Measurements from ENCODE around the gene GZMA. TPM values are rescaled to one million over a fixed set of nuclear protein-coding genes. Genes with fewer than 3 reads are reported as not detected.
"Not testable (repeated sequence)": the region's sequence is repeated elsewhere in the genome, so short reads cannot be mapped to it uniquely, and the experiment has no call there.

Gene GZMA
- total RNA-seq, result not detected in 2 replicates

DNA sequence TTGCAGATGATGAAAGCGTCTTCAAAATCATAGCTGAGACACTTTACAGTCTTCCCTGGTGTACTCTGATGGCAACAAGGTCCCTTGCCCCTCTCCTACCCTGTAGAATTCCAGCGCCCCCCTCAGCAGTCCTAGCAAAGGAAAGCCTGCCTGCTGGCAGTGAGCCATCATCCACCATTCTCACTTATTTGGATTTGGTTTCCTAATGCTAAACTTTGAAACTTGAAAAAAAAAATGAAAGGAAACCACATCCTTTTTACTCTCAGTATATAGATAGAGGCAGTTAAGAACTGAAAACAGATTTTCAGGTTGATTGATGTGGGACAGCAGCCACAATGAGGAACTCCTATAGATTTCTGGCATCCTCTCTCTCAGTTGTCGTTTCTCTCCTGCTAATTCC is at the start of gene GZMA:
Gene GZMA, plus strand, starts transcription at position 299 of the 400 bp plus-strand sequence. Its CDS starts 37 bp downstream, at position 336.
- no peak for DNase-seq (ENCODE audit: extremely low read depth, low read depth, low spot score)

- DNase-seq (ENCODE audit: extremely low read depth, low read depth, low spot score), result no peak
Measured at GRCh38 chr5:55055183-55055582, 47.3 kb upstream of the GZMA start.

DNA sequence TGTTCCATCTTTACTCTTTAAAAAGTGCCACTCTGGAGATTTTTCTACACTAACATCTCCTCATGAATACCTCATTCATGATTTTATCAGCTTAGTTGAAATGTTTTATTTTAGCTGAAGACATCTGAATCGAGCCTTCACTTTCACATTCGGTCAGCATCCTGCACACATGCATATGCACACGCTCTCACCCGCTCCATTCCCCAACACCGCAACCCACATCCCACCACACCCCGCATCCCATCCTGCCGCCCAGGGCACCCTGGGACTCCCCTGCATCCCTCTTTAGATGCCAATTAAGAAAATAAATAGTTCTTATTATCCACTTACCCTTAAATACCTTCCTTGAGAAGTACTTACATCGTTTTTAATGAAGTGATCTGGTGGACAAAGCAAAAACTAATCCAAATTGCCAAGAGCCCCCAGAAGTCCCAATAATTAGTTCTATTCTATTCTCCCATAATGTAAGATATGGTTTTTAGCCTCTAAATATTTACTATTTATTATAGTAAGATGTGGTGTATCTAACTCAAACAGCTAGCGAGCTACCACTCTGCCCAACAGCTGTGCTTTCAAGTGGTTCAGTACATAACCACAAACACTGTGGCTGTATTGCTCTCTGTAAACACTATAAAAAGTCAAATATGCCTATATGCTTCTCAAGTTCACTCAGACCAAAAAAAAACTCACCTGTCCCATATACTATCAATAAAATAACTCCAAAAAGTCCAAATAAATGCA is 40.2 kb upstream of the GZMA start:
- no peak for DNase-seq (ENCODE audit: extremely low read depth, low read depth, low spot score)

- DNase-seq (ENCODE audit: extremely low read depth, low read depth, low spot score), result no peak
Measured at GRCh38 chr5:55063220-55063863, 39.1 kb upstream of the GZMA start.

DNA sequence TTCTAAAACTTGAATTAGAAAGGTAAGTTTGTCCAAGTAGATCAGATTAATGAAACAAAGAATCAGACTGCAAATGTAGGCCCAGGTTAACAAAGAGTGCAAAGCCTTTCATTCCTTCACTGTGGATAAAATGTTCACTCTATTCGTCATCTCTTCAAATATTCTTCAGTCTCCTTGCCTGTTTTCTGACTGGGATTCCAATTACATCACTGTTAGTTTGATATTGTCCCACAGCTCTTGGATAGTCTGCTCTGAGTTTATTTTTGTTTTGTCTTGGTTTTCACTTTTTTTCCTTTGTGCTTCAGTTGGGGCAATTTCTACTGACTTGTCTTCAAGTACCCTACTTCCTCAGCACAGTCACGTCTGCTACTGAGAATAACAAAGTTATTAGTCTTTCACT is 38.5 kb upstream of the GZMA start:
- no peak for DNase-seq (ENCODE audit: extremely low read depth, low read depth, low spot score)

GRCh38 chr5:55064523-55064922 is 37.9 kb upstream of the GZMA start:
- DNase-seq (ENCODE audit: extremely low read depth, low read depth, low spot score), result no peak

- no peak for DNase-seq (ENCODE audit: extremely low read depth, low read depth, low spot score)
Measured at GRCh38 chr5:55066277-55066676, 36.2 kb upstream of the GZMA start.

- no peak for DNase-seq (ENCODE audit: extremely low read depth, low read depth, low spot score)
Measured at GRCh38 chr5:55070968-55071367, 31.5 kb upstream of the GZMA start.

DNA sequence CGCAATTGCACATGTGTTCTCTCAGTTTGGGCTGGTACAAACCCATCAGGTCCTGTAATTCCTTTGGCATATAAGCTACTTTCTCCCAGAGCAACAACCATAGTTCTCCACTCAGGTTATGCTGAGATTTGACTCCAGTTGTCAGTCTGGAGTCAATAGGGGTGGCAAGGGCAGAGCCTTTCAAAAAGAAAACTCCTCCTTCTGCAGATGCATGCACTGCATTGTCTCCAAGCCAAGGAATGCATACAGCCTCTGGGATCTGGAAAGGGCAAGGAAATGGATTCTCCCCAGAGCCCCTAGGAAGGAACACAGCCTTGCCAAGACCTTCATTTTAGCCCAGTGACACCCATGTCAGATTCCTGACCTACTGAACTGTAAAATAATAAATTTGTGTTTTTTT is 31.0 kb upstream of the GZMA start:
- DNase-seq (ENCODE audit: extremely low read depth, low read depth, low spot score), result no peak

DNA sequence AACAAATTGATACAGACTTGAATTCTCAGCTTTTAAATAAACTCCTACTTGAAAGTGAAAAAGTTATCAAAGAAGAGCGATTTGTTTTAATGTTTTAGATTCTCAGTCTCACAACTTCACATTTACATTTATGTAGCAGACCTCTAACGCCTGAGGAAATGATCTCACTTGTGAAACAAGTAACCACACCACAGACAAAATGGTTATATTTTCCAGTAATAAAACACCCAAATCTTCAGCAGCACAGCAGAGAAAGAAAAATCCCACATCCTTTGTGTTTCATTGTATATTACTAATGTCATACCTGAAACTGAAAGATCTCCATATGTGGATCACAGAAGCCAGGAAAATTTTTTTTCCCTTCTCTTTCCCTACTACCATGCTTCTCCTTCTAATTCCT is 29.8 kb upstream of the GZMA start:
- DNase-seq (ENCODE audit: extremely low read depth, low read depth, low spot score), result no peak

DNA sequence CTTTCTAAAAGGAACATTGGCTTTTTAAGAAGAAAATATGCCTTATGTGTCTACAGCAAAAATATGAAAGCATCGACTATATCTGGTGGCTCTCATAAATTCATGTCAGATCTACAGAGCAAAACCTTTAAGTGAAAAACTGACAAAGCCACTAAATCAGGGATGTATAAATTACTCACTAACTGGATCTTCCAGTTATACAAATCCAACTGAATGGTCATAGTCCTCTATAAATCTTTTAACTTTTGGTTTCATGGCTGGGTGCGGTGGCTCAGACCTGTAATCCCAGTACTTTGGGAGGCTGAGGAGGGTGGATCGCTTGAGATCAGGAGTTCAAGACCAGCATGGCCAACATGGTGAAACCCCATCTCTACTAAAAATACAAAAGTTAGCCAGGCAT is 29.2 kb upstream of the GZMA start:
- DNase-seq (ENCODE audit: extremely low read depth, low read depth, low spot score), result no peak

DNA sequence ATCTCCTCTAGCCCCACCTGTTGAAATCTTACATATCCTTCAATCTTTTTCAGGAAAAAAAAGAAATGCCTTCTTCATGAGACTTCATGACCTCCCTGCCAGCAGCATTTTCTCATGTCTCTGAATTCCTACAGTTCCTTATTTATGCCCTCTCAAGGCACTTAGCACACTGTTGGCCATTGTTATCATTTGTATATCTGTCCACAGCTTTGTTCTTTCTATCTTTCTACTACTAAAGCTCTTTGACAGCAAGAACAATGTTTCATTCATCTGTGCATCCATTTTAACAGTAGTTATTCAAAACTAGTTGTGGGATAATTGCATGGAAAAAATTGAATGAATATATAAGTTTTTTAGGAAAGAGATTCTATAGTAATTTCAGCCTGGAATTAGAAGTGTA is 20.9 kb upstream of the GZMA start:
- no peak for DNase-seq (ENCODE audit: extremely low read depth, low read depth, low spot score)

DNA sequence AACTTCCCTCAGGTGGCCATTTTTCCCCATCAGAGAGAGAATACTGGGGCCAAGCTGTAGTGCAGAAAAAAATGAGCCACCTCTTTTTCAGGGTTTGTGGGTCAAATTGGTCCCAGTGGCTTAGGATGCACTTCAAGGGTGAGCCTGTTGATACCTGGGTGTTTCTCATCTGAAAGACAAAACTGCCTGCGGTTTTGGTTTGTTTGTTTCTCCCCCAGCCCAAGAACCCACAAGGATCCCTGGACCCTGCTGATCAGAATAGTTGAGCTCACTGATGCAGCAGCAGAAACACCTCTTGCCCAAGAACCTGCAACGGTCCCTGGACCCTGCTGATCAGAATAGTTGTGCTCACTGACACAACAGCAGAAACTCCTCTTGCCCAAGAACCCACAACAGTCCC is 13.1 kb upstream of the GZMA start:
- not testable (repeated sequence) for DNase-seq (ENCODE audit: extremely low read depth, low read depth, low spot score)

- DNase-seq (ENCODE audit: extremely low read depth, low read depth, low spot score), result not testable (repeated sequence)
Measured at GRCh38 chr5:55091011-55091410, 11.4 kb upstream of the GZMA start.

- DNase-seq (ENCODE audit: extremely low read depth, low read depth, low spot score), result no peak
Measured at GRCh38 chr5:55096182-55096581, 6.3 kb upstream of the GZMA start.

- no peak for DNase-seq (ENCODE audit: extremely low read depth, low read depth, low spot score)
Measured at GRCh38 chr5:55096861-55097260, 5.6 kb upstream of the GZMA start.

- not testable (repeated sequence) for DNase-seq (ENCODE audit: extremely low read depth, low read depth, low spot score)
Measured at GRCh38 chr5:55101148-55101547, 1.3 kb upstream of the GZMA start.

DNA sequence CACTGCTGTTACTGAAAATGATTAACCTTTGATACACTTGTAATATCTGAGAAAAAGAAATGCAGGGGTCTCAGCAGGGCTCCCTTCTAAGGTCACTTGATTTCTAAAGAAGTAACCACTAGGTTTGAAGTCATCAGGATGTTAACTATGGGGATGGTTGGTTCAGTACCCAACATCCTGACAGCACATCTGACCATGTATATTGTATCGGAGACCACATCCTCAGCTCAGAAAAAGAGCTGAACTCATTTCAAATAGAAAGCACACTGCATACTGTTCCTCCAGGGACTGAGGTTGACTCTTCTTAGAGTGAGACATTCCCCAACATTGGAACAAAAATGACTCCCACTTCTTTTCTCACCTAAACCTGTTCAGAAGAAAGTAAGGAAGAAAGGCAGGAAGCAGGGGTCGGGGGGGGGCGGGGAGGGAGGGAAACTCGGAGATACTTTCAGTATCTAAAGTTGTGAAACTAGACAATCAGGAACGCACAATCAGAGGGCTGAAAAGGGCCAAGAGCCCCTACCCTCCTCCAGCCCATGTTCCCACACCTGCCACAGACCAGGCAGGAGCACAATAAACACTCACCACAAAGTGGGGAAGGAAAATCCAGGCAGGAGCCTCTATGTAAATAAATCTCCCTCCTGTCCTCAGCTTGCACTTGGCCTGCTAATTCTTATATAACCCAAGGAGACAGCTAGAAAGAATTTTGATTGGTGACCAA is 730 bp upstream of the GZMA start:
- no peak for DNase-seq (ENCODE audit: extremely low read depth, low read depth, low spot score)

DNA sequence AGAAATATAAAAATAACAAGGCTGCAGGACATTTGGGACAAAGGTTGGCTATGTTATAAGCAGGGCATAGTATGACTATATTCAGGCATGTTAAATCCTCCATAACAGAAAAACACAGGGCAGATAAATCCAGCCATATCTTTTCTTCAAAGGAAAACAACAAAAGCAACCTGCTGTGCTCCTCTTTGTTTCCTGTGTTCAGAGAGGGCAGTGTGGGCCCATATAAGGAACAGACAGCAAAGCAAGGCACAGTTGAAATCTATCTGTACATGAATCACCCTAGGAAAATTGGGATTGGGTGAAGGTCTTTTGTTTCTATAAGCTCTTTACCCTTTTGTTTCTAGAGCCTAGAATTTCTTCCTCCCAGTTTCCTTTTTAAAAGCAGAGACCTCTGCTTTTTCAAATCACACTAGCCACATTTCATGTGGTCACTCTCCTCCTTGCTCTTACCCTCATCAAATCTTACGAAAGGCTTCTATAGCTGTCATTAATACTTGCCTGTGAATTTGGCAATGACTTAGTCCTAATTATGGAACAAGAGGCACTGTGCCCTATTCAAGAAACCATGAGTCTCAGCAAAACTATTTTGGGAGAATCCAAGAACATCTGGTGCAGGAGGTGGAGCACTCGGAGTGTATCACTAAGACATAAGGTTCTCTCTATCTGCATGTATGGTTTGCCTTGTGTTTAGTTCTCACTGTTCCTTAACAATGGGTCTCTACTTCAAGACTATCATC is 1.8 kb downstream of the GZMA start:
- no peak for DNase-seq (ENCODE audit: extremely low read depth, low read depth, low spot score)

DNA sequence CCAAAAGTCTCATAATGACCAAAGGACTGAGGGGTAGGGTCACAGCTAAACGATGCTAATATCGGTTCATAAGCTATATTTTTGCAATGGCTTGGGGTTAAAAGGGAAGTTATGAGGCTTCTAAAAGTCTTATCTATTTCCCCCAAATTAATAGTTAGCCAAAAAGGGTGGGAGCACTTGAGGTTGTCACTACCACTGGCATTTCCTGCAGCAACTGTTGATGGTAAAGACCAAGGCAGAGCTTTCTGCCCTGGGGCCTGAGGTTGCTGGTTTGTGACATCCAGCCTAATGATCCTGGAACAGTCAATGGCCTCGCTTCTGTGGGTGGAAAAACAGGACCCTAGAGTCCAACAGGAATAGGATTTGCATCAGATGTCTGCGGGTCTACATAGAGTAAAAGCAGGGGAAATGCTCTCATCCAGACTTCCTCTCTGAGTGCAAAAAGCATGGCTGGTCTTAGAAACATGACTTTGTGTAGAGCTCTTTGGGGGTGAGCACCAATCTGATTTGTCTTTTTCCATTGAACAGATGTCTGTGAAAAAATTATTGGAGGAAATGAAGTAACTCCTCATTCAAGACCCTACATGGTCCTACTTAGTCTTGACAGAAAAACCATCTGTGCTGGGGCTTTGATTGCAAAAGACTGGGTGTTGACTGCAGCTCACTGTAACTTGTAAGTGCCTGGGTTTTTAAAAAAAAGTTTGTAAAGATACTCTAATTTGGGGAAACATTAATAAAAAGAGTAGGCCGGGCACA is 2.7 kb downstream of the GZMA start:
- DNase-seq (ENCODE audit: extremely low read depth, low read depth, low spot score), result no peak

All from glomerular endothelial cell (primary cell).